CD14-positive monocyte (primary cell): ENCODE data around the gene NID1. TPM values are rescaled to one million over a fixed set of nuclear protein-coding genes. Genes with fewer than 3 reads are reported as not detected.

Experiments used
- DNase-seq, 3 donors: peaks; one replicate each; pipeline ENCODE4 v3.0.0-alpha.2; 2011 to 2022
- H2AFZ ChIP-seq: 2 replicates; pipeline ENCODE4 v1.6.0; 2012; ENCODE audit warnings: mild to moderate bottlenecking, low read depth, low read length, inconsistent platforms; ENCODE audit not compliant: insufficient read depth, poor library complexity, severe bottlenecking
- H3K27ac ChIP-seq, 2 donors: 1 replicate in 1 of 2; 2 replicates in 1 of 2; pipeline ENCODE4 v1.5.1; 2012 to 2013; ENCODE audit warnings: low read length in 2 of 2, control low read depth in 1 of 2, inconsistent platforms in 1 of 2, low read depth in 1 of 2, mild to moderate bottlenecking in 1 of 2
- H3K27me3 ChIP-seq, 2 donors: one replicate each; pipeline versions ENCODE4 v1.6.0 to v1.6.1; 2011 to 2013; ENCODE audit warnings: low read length in 2 of 2; ENCODE audit not compliant: control insufficient read depth in 2 of 2, insufficient read depth in 2 of 2
- H3K36me3 ChIP-seq, 2 donors: replicated peaks in 1 of 2; 1 replicate in 1 of 2; 2 replicates in 1 of 2; pipeline versions ENCODE4 v1.5.1 to v1.6.1; 2012 to 2013; ENCODE audit warnings: low read length in 2 of 2, control low read depth in 1 of 2, inconsistent platforms in 1 of 2, mild to moderate bottlenecking in 1 of 2; ENCODE audit not compliant: insufficient read depth in 2 of 2, control insufficient read depth in 1 of 2
- H3K4me1 ChIP-seq, 2 donors: 1 replicate in 1 of 2; 2 replicates in 1 of 2; pipeline versions ENCODE4 v1.5.1 to v1.6.1; 2012 to 2013; ENCODE audit warnings: low read length in 2 of 2, control low read depth in 1 of 2, inconsistent platforms in 1 of 2, mild to moderate bottlenecking in 1 of 2, moderate library complexity in 1 of 2; ENCODE audit not compliant: insufficient read depth in 2 of 2, control insufficient read depth in 1 of 2
- H3K4me2 ChIP-seq: replicated peaks from 2 replicates; pipeline ENCODE3; 2012; ENCODE audit warnings: low read length, moderate library complexity, mild to moderate bottlenecking; ENCODE audit not compliant: poor library complexity, severe bottlenecking; ENCODE audit errors: extremely low read depth
- H3K4me3 ChIP-seq, 3 experiments: fragments of 200-600 bp in 1 of 3; sonication (generic) in 1 of 3; replicated peaks in 1 of 3; 1 replicate in 2 of 3; 2 replicates in 1 of 3; pipeline ENCODE4 v1.5.1; 2011 to 2013; ENCODE audit warnings: low read length in 3 of 3, mild to moderate bottlenecking in 3 of 3, control low read depth in 2 of 3, low read depth in 2 of 3, inconsistent platforms in 1 of 3, moderate library complexity in 1 of 3
- H3K79me2 ChIP-seq: 2 replicates; pipeline ENCODE4 v1.6.0; 2012; ENCODE audit warnings: mild to moderate bottlenecking, control low read depth, inconsistent platforms, low read length, moderate library complexity; ENCODE audit not compliant: insufficient read depth
- H3K9ac ChIP-seq: 2 replicates; pipeline ENCODE4 v1.6.0; 2017; ENCODE audit warnings: low read length, mild to moderate bottlenecking; ENCODE audit not compliant: insufficient read depth, poor library complexity, severe bottlenecking
- H3K9me3 ChIP-seq, 2 donors: replicated peaks in 1 of 2; 1 replicate in 1 of 2; 2 replicates in 1 of 2; pipeline versions ENCODE4 v1.5.1 to v1.6.1; 2012 to 2013; ENCODE audit warnings: low read length in 2 of 2, control low read depth in 1 of 2; ENCODE audit not compliant: control insufficient read depth in 1 of 2, insufficient read depth in 1 of 2
- H4K20me1 ChIP-seq: 2 replicates; pipeline ENCODE4 v1.6.0; 2012; ENCODE audit warnings: mild to moderate bottlenecking, low read length, control low read depth, moderate library complexity; ENCODE audit not compliant: insufficient read depth
- H3K27ac Mint-ChIP-seq, 7 donors: one replicate each; pipeline ENCODE4 v1.8.0; 2020; ENCODE audit warnings: mild to moderate bottlenecking in 7 of 7, mixed read lengths in 7 of 7, moderate library complexity in 6 of 7, inconsistent platforms in 2 of 7
- H3K27me3 Mint-ChIP-seq, 3 donors: one replicate each; pipeline ENCODE4 v1.8.0; 2021 to 2022; ENCODE audit warnings: low read depth in 3 of 3, mild to moderate bottlenecking in 3 of 3, mixed read lengths in 3 of 3, moderate library complexity in 3 of 3, inconsistent platforms in 1 of 3
- H3K36me3 Mint-ChIP-seq, 2 donors: one replicate each; pipeline ENCODE4 v1.8.0; 2020; ENCODE audit warnings: mixed read lengths in 2 of 2, inconsistent platforms in 1 of 2, mild to moderate bottlenecking in 1 of 2
- H3K4me1 Mint-ChIP-seq: one replicate; pipeline ENCODE4 v1.8.0; 2020; ENCODE audit warnings: mild to moderate bottlenecking, mixed read lengths
- H3K4me3 Mint-ChIP-seq, 2 donors: one replicate each; pipeline ENCODE4 v1.8.0; 2020; ENCODE audit warnings: mild to moderate bottlenecking in 2 of 2, mixed read lengths in 2 of 2, moderate library complexity in 1 of 2
- H3K9me3 Mint-ChIP-seq, 7 donors: one replicate each; pipeline ENCODE4 v1.8.0; 2020 to 2022; ENCODE audit warnings: mixed read lengths in 7 of 7, mild to moderate bottlenecking in 6 of 7, moderate library complexity in 6 of 7, inconsistent platforms in 2 of 7
- WGBS: methylation state at CpG from one replicate; pipeline ENCODE4 v1.1.5; 2013; ENCODE audit warnings: missing lambda C conversion rate; ENCODE audit not compliant: insufficient coverage; 5-methylcytosine and 5-hydroxymethylcytosine counted together
- intact Hi-C, 2 donors: fragments of 100-400 bp; cut with micrococcal nuclease; formaldehyde crosslinking; loops; one replicate each; pipeline versions ENCODE4 v1.15.0 to v1.15.1; 2023
- polyA plus RNA-seq, 3 donors: library from polyadenylated mRNA; depleted of rRNA in 1 of 3; unstranded in 2 of 3; stranded (reverse) in 1 of 3; fragments of 300-500 nt in 2 of 3; fragments of >200 nt in 1 of 3; fragmentation: Illumina TruSeq in 2 of 3; gene quantifications; 1 replicate in 2 of 3; 2 replicates in 1 of 3; pipeline ENCODE4 v1.2.3, GENCODE V29; 2012 to 2021
- TF ChIP-seq, protein P1 (sequence below): fragments of 200-600 bp; IDR thresholded peaks from one replicate; pipeline ENCODE4 v1.8.0; 2022; ENCODE audit warnings: antibody characterized with exemption, mild to moderate bottlenecking

Gene NID1
- polyA plus RNA-seq, 3 donors: 6.8 to 19.7 (median 14.4) TPM

DNA sequence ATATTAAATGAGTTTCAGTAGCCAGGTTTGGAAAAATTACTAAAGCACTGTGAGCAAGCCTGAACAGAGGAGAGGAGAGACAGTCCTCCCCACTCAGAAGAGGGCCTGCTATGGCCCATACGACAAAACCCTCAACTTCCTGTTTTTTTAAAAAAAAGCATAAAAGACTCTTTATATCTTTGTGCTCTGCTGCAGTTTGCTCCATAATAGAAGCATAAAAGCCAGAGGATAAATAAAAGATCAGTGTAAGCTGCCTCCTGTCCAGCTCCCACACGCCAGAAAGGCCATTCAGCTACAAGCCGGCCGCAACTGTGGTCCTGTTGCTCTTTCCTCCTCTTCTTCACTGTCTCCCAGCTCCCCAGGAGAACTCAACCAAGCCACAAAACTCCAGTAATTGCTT lies 37.8 kb downstream of the NID1 start:
- Mint-ChIP-seq H3K4me3 (no peak overlapping the region), H3K9me3 (no peaks in the 10 kb centered on the region), H3K4me1 (peaks cover 21% of the 10 kb centered on the region), H3K27ac (peak overlapping the region in 4 of 7 donors; percentile 37 to 66 (median 48)), H3K36me3 (peaks cover 21 to 37% of the 10 kb centered on the region in 2 donors), H3K27me3 (no peaks in the 10 kb centered on the region)
- TF ChIP-seq, protein P1, sequence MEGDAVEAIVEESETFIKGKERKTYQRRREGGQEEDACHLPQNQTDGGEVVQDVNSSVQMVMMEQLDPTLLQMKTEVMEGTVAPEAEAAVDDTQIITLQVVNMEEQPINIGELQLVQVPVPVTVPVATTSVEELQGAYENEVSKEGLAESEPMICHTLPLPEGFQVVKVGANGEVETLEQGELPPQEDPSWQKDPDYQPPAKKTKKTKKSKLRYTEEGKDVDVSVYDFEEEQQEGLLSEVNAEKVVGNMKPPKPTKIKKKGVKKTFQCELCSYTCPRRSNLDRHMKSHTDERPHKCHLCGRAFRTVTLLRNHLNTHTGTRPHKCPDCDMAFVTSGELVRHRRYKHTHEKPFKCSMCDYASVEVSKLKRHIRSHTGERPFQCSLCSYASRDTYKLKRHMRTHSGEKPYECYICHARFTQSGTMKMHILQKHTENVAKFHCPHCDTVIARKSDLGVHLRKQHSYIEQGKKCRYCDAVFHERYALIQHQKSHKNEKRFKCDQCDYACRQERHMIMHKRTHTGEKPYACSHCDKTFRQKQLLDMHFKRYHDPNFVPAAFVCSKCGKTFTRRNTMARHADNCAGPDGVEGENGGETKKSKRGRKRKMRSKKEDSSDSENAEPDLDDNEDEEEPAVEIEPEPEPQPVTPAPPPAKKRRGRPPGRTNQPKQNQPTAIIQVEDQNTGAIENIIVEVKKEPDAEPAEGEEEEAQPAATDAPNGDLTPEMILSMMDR: no peak
- Histone ChIP-seq H3K4me2 (no peak overlapping the region), H3K4me1 (peaks cover 18 to 25% of the 10 kb centered on the region in 2 donors), H4K20me1 (no peaks in the 10 kb centered on the region), H3K9ac (no peak overlapping the region), H3K4me3 (no peak overlapping the region), H3K9me3 (no peaks in the 10 kb centered on the region), H3K27ac (no peak overlapping the region), H2AFZ (no peak overlapping the region), H3K36me3 (peaks cover 22 to 57% of the 10 kb centered on the region in 2 donors), H3K27me3 (no peaks in the 10 kb centered on the region), H3K79me2 (no peaks in the 10 kb centered on the region)
- intact Hi-C loops: no loop called here
- DNase-seq: no peak
- WGBS: 68% methylated on average over 3 of the region's 4 CpGs

DNA sequence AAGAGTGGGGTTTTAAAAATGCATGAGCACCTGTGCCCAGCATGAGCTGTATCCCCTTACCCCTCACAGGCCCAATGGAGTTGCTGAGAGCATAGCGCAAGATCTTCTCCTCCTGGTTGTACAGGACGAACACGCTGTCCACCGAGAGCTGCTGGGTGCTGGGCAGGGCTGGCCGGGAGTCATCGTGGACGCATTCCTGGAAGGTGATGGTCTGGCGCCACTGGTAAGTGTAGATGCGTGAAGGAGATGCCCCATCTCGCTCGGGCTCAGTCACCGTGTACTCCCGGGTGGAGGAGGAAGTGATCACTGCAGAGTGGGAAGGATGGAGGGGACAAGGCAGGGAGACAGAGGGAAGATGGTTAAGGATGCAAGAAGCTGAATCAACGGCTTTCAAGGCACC lies 39.1 kb downstream of the NID1 start:
- peaks cover 26 to 53% of the 10 kb centered on the region in 2 donors for H3K36me3 ChIP-seq
- H3K27ac Mint-ChIP-seq: no peak overlapping the region

More for the DNA sequence above, 39.1 kb downstream of the NID1 start:
- H3K9ac ChIP-seq: no peak overlapping the region
- no peaks in the 10 kb centered on the region for H3K9me3 ChIP-seq
- no peak overlapping the region for H2AFZ ChIP-seq
- WGBS: 83% methylated on average over 9 of the region's 14 CpGs
- no peaks in the 10 kb centered on the region for H4K20me1 ChIP-seq
- intact Hi-C loops: no loop called here
- Mint-ChIP-seq H3K4me3 (no peak overlapping the region), H3K36me3 (peaks cover 18 to 31% of the 10 kb centered on the region in 2 donors), H3K27me3 (no peaks in the 10 kb centered on the region), H3K4me1 (peaks cover 21% of the 10 kb centered on the region), H3K9me3 (no peaks in the 10 kb centered on the region)
- no peaks in the 10 kb centered on the region for H3K27me3 ChIP-seq
- no peak for DNase-seq
- no peak overlapping the region for H3K4me2 ChIP-seq
- no peak overlapping the region for H3K4me3 ChIP-seq
- no peak overlapping the region for H3K27ac ChIP-seq
- TF ChIP-seq, protein P1: no peak
- no peaks in the 10 kb centered on the region for H3K79me2 ChIP-seq
- peaks cover 18 to 25% of the 10 kb centered on the region in 2 donors for H3K4me1 ChIP-seq
